Tibial nerve (tissue), 4 donors: ENCODE data around the gene RGPD8.

ENCODE experiments used
- CTCF ChIP-seq, 5 experiments: fragments of 200-600 bp in 3 of 5; fragments of 450-650 bp in 2 of 5; sonication (generic) in 3 of 5; IDR thresholded peaks; one replicate each; pipeline ENCODE4 v1.5.1; 2016 to 2019; ENCODE audit warnings: antibody characterized with exemption in 5 of 5, mild to moderate bottlenecking in 3 of 5, moderate library complexity in 2 of 5
- EP300 ChIP-seq, 2 donors: sonication (generic); formaldehyde crosslinking; IDR thresholded peaks; one replicate each; pipeline ENCODE4 v1.6.1; 2017; ENCODE audit warnings: antibody characterized with exemption in 2 of 2, mild to moderate bottlenecking in 1 of 2
- POLR2A ChIP-seq, 2 donors: fragments of 450-650 bp; IDR thresholded peaks; one replicate each; pipeline ENCODE4 v1.6.1; 2017; ENCODE audit warnings: antibody characterized with exemption in 2 of 2, mild to moderate bottlenecking in 2 of 2, moderate library complexity in 2 of 2

GRCh38 chr2:112483042-112483473 lies 49.6 kb upstream of the RGPD8 start:
- no peak for TF ChIP-seq POLR2A (IDR thresholded peaks at IDR 0.05)
- TF ChIP-seq CTCF (IDR thresholded peaks at IDR 0.05): no peak
- TF ChIP-seq EP300 (IDR thresholded peaks at IDR 0.05): no peak
